Measurements from ENCODE around the gene GAS2L1.

GRCh38 chr22:29302402-29302680, 4.1 kb upstream of the GAS2L1 start:
- TF ChIP-seq, protein P1, sequence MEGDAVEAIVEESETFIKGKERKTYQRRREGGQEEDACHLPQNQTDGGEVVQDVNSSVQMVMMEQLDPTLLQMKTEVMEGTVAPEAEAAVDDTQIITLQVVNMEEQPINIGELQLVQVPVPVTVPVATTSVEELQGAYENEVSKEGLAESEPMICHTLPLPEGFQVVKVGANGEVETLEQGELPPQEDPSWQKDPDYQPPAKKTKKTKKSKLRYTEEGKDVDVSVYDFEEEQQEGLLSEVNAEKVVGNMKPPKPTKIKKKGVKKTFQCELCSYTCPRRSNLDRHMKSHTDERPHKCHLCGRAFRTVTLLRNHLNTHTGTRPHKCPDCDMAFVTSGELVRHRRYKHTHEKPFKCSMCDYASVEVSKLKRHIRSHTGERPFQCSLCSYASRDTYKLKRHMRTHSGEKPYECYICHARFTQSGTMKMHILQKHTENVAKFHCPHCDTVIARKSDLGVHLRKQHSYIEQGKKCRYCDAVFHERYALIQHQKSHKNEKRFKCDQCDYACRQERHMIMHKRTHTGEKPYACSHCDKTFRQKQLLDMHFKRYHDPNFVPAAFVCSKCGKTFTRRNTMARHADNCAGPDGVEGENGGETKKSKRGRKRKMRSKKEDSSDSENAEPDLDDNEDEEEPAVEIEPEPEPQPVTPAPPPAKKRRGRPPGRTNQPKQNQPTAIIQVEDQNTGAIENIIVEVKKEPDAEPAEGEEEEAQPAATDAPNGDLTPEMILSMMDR (IDR thresholded peaks at IDR 0.05), result no peak
- no peak for TF ChIP-seq EZH2 (IDR thresholded peaks at IDR 0.05; ENCODE audit: borderline replicate concordance, insufficient read depth, low read depth, low read length, poor library complexity, severe bottlenecking)

Data from B cell (primary cell).